Ishikawa (cell line): ENCODE results near the gene GDI2.

Experiments
- RAD21 ChIP-seq: IDR thresholded peaks from 2 replicates; pipeline ENCODE4 v1.6.1; 2012; ENCODE audit warnings: low read depth
- YY1 ChIP-seq: IDR thresholded peaks from 2 replicates; pipeline ENCODE4 v1.6.1; 2012; ENCODE audit warnings: low read depth

DNA sequence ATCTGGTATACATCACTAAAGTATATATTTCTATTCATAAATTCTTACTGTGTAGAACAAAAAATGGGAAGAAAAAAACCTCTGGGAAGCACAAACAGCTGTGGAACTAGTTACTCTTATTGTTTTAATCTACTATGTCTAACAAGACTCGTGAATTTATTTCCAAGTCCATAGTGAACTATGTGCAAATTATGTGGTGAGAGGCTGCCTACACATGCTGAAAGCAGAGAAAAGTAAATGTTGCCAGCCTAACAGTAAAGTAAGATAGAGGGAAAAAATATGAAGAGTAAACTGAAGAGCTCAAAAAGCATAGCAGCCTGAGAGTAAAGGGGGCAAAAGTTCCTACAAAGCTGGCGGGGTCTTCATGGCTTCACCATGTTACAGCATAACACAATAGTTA is 3.0 kb downstream of the GDI2 start:
- no peak for TF ChIP-seq RAD21
- TF ChIP-seq YY1 = no peak
